Measurements from ENCODE around the gene ARID2. TPM values are rescaled to one million over a fixed set of nuclear protein-coding genes. Genes with fewer than 3 reads are reported as not detected.

ARID2 gene
- total and polyA plus RNA-seq, 2 experiments from 2014 or later: 26.5 to 54.9 TPM

DNA sequence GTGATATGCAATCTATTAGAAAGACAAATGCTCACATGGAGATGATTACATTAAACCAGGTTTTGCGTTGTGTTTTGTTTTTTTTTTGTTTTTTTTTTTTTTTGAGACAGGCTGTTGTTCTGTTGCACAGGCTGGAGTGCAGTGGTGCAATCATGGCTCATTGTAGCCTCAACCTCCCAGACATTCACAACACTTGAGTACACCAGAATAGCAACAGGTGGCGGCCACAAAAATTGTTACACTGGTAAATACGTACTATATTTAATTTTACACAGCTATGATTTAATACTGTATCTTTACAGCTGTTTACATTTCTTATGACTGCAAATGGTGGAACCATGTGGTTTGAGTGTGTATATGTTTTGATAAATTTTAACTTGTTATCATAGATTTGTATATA, 200.9 kb downstream of the ARID2 start:
- DNase-seq (ENCODE audit: low spot score) (no peak), ATAC-seq (no peak)
- H2AFZ ChIP-seq: no peak overlapping the region
- no peaks in the 10 kb centered on the region for H3K27me3 ChIP-seq (ENCODE audit: insufficient read depth)
- H3K36me3 ChIP-seq (ENCODE audit: insufficient read depth): peaks cover 13% of the 10 kb centered on the region; the same call in 1 of the 2 replicates
- H3K27ac Mint-ChIP-seq: no peak overlapping the region
- no peak overlapping the region for H3K27ac ChIP-seq (ENCODE audit: low read depth)
- H4K20me1 ChIP-seq (replicated peaks; ENCODE audit: insufficient read depth): no peaks in the 10 kb centered on the region
- no peaks in the 10 kb centered on the region for H3K27me3 Mint-ChIP-seq (ENCODE audit: insufficient read depth, low read depth, poor library complexity)
- no peaks in the 10 kb centered on the region for H3K79me2 ChIP-seq (replicated peaks; ENCODE audit: insufficient read depth)
- no peaks in the 10 kb centered on the region for H3K9me2 ChIP-seq (ENCODE audit: insufficient read depth)
- no peaks in the 10 kb centered on the region for H3K4me1 Mint-ChIP-seq
- peaks cover 5% of the 10 kb centered on the region; the same call in 1 of the 2 replicates for H3K4me1 ChIP-seq (ENCODE audit: insufficient read depth)
- no peaks in the 10 kb centered on the region for H3K9me3 Mint-ChIP-seq
- TF ChIP-seq JUNB (IDR thresholded peaks at IDR 0.05; ENCODE audit: unreplicated experiment) (no peak), STAT1 (IDR thresholded peaks at IDR 0.05; ENCODE audit: unreplicated experiment) (no peak), POLR2AphosphoS5 (IDR thresholded peaks at IDR 0.05; ENCODE audit: low read depth) (no peak), EZH2 (IDR thresholded peaks at IDR 0.05; ENCODE audit: low read depth, unreplicated experiment) (no peak), CREB1 (CRISPR knock-in tag; IDR thresholded peaks at IDR 0.05; ENCODE audit: low read depth) (no peak), EZH2phosphoT487 (IDR thresholded peaks at IDR 0.05; ENCODE audit: unreplicated experiment) (no peak), NANOG (IDR thresholded peaks at IDR 0.05; ENCODE audit: borderline replicate concordance) (no peak), ZNF114 (CRISPR knock-in tag; IDR thresholded peaks at IDR 0.05) (no peak)
- TF ChIP-seq, protein P1, sequence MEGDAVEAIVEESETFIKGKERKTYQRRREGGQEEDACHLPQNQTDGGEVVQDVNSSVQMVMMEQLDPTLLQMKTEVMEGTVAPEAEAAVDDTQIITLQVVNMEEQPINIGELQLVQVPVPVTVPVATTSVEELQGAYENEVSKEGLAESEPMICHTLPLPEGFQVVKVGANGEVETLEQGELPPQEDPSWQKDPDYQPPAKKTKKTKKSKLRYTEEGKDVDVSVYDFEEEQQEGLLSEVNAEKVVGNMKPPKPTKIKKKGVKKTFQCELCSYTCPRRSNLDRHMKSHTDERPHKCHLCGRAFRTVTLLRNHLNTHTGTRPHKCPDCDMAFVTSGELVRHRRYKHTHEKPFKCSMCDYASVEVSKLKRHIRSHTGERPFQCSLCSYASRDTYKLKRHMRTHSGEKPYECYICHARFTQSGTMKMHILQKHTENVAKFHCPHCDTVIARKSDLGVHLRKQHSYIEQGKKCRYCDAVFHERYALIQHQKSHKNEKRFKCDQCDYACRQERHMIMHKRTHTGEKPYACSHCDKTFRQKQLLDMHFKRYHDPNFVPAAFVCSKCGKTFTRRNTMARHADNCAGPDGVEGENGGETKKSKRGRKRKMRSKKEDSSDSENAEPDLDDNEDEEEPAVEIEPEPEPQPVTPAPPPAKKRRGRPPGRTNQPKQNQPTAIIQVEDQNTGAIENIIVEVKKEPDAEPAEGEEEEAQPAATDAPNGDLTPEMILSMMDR (conservative IDR thresholded peaks at IDR 0.05; ENCODE audit: low read depth in 2 of 2): no peak
- TF ChIP-seq, protein P2, sequence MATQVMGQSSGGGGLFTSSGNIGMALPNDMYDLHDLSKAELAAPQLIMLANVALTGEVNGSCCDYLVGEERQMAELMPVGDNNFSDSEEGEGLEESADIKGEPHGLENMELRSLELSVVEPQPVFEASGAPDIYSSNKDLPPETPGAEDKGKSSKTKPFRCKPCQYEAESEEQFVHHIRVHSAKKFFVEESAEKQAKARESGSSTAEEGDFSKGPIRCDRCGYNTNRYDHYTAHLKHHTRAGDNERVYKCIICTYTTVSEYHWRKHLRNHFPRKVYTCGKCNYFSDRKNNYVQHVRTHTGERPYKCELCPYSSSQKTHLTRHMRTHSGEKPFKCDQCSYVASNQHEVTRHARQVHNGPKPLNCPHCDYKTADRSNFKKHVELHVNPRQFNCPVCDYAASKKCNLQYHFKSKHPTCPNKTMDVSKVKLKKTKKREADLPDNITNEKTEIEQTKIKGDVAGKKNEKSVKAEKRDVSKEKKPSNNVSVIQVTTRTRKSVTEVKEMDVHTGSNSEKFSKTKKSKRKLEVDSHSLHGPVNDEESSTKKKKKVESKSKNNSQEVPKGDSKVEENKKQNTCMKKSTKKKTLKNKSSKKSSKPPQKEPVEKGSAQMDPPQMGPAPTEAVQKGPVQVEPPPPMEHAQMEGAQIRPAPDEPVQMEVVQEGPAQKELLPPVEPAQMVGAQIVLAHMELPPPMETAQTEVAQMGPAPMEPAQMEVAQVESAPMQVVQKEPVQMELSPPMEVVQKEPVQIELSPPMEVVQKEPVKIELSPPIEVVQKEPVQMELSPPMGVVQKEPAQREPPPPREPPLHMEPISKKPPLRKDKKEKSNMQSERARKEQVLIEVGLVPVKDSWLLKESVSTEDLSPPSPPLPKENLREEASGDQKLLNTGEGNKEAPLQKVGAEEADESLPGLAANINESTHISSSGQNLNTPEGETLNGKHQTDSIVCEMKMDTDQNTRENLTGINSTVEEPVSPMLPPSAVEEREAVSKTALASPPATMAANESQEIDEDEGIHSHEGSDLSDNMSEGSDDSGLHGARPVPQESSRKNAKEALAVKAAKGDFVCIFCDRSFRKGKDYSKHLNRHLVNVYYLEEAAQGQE (IDR thresholded peaks at IDR 0.05; ENCODE audit: unreplicated experiment): no peak
- TF ChIP-seq, protein P3, sequence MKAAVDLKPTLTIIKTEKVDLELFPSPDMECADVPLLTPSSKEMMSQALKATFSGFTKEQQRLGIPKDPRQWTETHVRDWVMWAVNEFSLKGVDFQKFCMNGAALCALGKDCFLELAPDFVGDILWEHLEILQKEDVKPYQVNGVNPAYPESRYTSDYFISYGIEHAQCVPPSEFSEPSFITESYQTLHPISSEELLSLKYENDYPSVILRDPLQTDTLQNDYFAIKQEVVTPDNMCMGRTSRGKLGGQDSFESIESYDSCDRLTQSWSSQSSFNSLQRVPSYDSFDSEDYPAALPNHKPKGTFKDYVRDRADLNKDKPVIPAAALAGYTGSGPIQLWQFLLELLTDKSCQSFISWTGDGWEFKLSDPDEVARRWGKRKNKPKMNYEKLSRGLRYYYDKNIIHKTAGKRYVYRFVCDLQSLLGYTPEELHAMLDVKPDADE (IDR thresholded peaks at IDR 0.05): no peak
- no peak overlapping the region for H3K4me3 Mint-ChIP-seq
- no peaks in the 10 kb centered on the region for H3F3A ChIP-seq (replicated peaks; ENCODE audit: low read depth)
- H3K36me3 Mint-ChIP-seq (ENCODE audit: low read depth): peaks cover 46% of the 10 kb centered on the region
- no peak overlapping the region for H3K4me3 ChIP-seq
- no peak overlapping the region for H3K4me2 ChIP-seq
